Endothelial cell of umbilical vein (primary cell): ENCODE data around the gene C5AR1.

ENCODE experiments used
- EZH2 ChIP-seq: IDR thresholded peaks from 2 replicates; pipeline ENCODE4 v1.6.1; 2012; ENCODE audit warnings: borderline replicate concordance, low read depth, mild to moderate bottlenecking, moderate library complexity, low read length, inconsistent platforms; ENCODE audit not compliant: severe bottlenecking
- GATA2 ChIP-seq: IDR thresholded peaks from 2 replicates; pipeline ENCODE4 v1.7.0; 2011; ENCODE audit warnings: low read depth, mild to moderate bottlenecking, moderate library complexity, mixed read lengths, low read length; ENCODE audit not compliant: insufficient read length, insufficient read depth
- JUN ChIP-seq: IDR thresholded peaks from 2 replicates; pipeline ENCODE4 v1.6.1; 2011; ENCODE audit warnings: borderline replicate concordance, low read depth; ENCODE audit not compliant: insufficient read length, insufficient read depth
- MYC ChIP-seq: IDR thresholded peaks from one replicate; pipeline ENCODE4 v1.6.1; 2011; ENCODE audit warnings: mild to moderate bottlenecking, low read depth, low read length
- POLR2A ChIP-seq: IDR thresholded peaks from 2 replicates; pipeline ENCODE4 v1.6.1; 2012; ENCODE audit warnings: low read depth, mild to moderate bottlenecking, control low read depth, low read length
- POLR2AphosphoS5 ChIP-seq: IDR thresholded peaks from 2 replicates; pipeline ENCODE4 v1.6.1; 2012; ENCODE audit warnings: low read depth, mild to moderate bottlenecking, control low read depth, low read length, moderate library complexity; ENCODE audit not compliant: insufficient read depth
- TF ChIP-seq, protein P1 (sequence below), 2 donors: IDR thresholded peaks; 1 replicate in 1 of 2; 2 replicates in 1 of 2; pipeline ENCODE4 v1.5.1; 2011; ENCODE audit warnings: low read length in 2 of 2, mild to moderate bottlenecking in 2 of 2, moderate library complexity in 2 of 2, control low read depth in 1 of 2, inconsistent platforms in 1 of 2, low read depth in 1 of 2; ENCODE audit not compliant: insufficient read depth in 1 of 2; ENCODE audit errors: extremely low read depth in 1 of 2

DNA sequence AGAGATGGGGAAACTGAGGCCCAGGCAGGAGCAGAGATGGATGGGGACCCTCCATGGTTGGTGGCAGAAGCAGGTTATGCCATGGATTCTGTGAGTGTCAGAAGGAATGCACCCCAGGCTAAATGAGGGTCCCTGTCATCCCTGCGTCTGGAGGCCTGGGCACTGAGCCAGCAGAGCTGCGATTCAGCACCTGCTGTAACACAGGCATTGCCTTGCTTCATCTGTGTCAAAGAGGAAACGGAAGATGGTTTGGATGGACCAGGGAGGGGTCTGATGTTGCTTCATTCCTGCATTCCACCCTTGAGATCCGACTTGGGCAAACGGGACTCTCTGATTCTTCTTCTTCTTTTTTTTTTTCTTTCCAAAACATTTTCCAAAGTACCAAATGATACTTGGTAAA is 1.2 kb downstream of the C5AR1 start:
- TF ChIP-seq, protein P1, sequence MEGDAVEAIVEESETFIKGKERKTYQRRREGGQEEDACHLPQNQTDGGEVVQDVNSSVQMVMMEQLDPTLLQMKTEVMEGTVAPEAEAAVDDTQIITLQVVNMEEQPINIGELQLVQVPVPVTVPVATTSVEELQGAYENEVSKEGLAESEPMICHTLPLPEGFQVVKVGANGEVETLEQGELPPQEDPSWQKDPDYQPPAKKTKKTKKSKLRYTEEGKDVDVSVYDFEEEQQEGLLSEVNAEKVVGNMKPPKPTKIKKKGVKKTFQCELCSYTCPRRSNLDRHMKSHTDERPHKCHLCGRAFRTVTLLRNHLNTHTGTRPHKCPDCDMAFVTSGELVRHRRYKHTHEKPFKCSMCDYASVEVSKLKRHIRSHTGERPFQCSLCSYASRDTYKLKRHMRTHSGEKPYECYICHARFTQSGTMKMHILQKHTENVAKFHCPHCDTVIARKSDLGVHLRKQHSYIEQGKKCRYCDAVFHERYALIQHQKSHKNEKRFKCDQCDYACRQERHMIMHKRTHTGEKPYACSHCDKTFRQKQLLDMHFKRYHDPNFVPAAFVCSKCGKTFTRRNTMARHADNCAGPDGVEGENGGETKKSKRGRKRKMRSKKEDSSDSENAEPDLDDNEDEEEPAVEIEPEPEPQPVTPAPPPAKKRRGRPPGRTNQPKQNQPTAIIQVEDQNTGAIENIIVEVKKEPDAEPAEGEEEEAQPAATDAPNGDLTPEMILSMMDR (IDR thresholded peaks at IDR 0.05; ENCODE audit: extremely low read depth in 1 of 2, insufficient read depth in 1 of 2, low read depth in 1 of 2, low read length in 2 of 2) = no peak
- TF ChIP-seq POLR2AphosphoS5 = no peak
- TF ChIP-seq POLR2A = no peak
- TF ChIP-seq EZH2 = no peak
- no peak for TF ChIP-seq MYC
- TF ChIP-seq JUN = no peak
- TF ChIP-seq GATA2 = no peak
